ENCODE measurements around the gene CAMK2B. TPM values are rescaled to one million over a fixed set of nuclear protein-coding genes. Genes with fewer than 3 reads are reported as not detected.

Gene CAMK2B
- total and polyA plus RNA-seq, 2 of the 13 experiments (the other 11 are each of a cell fraction or from before 2014, with no cell fraction given), result 0.27 to 0.48 TPM

- no TSS peak for BruUV-seq (replicated peaks)
- POLR2A ChIA-PET, result no interaction called here
- no peak overlapping the region for H3K4me2 ChIP-seq (ENCODE audit: low read depth, low read length)
- TF ChIP-seq THYN1 (CRISPR knock-in tag; IDR thresholded peaks at IDR 0.05; ENCODE audit: borderline replicate concordance, low read depth) (no peak), ELF4 (CRISPR knock-in tag; IDR thresholded peaks at IDR 0.05; ENCODE audit: borderline replicate concordance) (no peak), PITX1 (CRISPR knock-in tag; IDR thresholded peaks at IDR 0.05) (no peak), TSC22D2 (CRISPR knock-in tag; IDR thresholded peaks at IDR 0.05; ENCODE audit: borderline replicate concordance) (no peak), ZNF512B (CRISPR knock-in tag; IDR thresholded peaks at IDR 0.05; ENCODE audit: borderline replicate concordance) (no peak), ZHX2 (IDR thresholded peaks at IDR 0.05; ENCODE audit: low read depth) (no peak), ZHX2 (CRISPR knock-in tag; IDR thresholded peaks at IDR 0.05; ENCODE audit: borderline replicate concordance) (no peak), U2AF1 (optimal IDR thresholded peaks at IDR 0.05; ENCODE audit: low read depth, low read length) (no peak), MTERF4 (CRISPR knock-in tag; IDR thresholded peaks at IDR 0.05) (no peak), FOXC1 (CRISPR knock-in tag; IDR thresholded peaks at IDR 0.05; ENCODE audit: borderline replicate concordance) (no peak), CENPX (CRISPR knock-in tag; IDR thresholded peaks at IDR 0.05) (no peak), CBX1 (IDR thresholded peaks at IDR 0.05; ENCODE audit: low read depth) (no peak)
These were observed 44.2 kb downstream of the CAMK2B start for GRCh38 chr7:44280993-44281721.

More at GRCh38 chr7:44280993-44281721, 44.2 kb downstream of the CAMK2B start:
- no peaks in the 10 kb centered on the region for H3K79me2 ChIP-seq (ENCODE audit: insufficient read depth, low read length)
- H3K27ac ChIP-seq (ENCODE audit: extremely low read length, insufficient read depth, low read length), result no peak overlapping the region
- 50% methylated on average over 6 of the region's 20 CpGs for WGBS (ENCODE audit: low lambda C conversion rate)
- FAIRE-seq, result no peak
- CTCF ChIA-PET (ENCODE audit: low intra/inter-chr PET ratio, low total read pairs), result no interaction called here
- ATAC-seq, result no peak
- in situ Hi-C loops (cut with HindIII; ENCODE audit: extremely low pct_ligation_motif_present, low pct_unique_long_range_greater_than_20kb), result no loop called here
- H4K20me1 ChIP-seq (ENCODE audit: insufficient read depth, low read length), result peaks cover 3% of the 10 kb centered on the region; the same call in 1 of the 2 replicates
- no peaks in the 10 kb centered on the region for H3K36me3 ChIP-seq (replicated peaks in 1 of 2; ENCODE audit: control insufficient read depth in 1 of 2, insufficient read depth in 2 of 2, low read length in 2 of 2)
- intact Hi-C loops (cut with micrococcal nuclease; ENCODE audit: unreplicated experiment), result no loop called here
- H3K4me3 ChIP-seq (replicated peaks in 1 of 3; ENCODE audit: insufficient read depth in 1 of 3, low read depth in 2 of 3, low read length in 3 of 3), result no peak overlapping the region
- H3K9me3 ChIP-seq (ENCODE audit: low read length), result no peaks in the 10 kb centered on the region
- peaks cover 9% of the 10 kb centered on the region; the same call in 1 of the 2 replicates for H3K4me1 ChIP-seq (ENCODE audit: insufficient read depth, low read length)
- H3K27me3 ChIP-seq (ENCODE audit: control insufficient read depth in 1 of 2, insufficient read depth in 2 of 2, low read length in 2 of 2), result peaks cover 12 to 61% of the 10 kb centered on the region in 2 experiments; a peak in 4 of 5 replicates
- DNase-seq (ENCODE audit: low spot score), result no peak
- no peak overlapping the region for H3K9ac ChIP-seq (ENCODE audit: insufficient read depth, low read depth, low read length)
- no peak overlapping the region for H2AFZ ChIP-seq (ENCODE audit: low read length)
